Esophagus squamous epithelium (tissue), 4 donors: ENCODE data around the gene MAT1A.
"Not testable (repeated sequence)": the region's sequence is repeated elsewhere in the genome, so short reads cannot be mapped to it uniquely, and the experiment has no call there.

Source experiments
- POLR2A ChIP-seq, 4 donors: fragments of 450-650 bp; IDR thresholded peaks; one replicate each; pipeline ENCODE4 v1.6.1; 2017; ENCODE audit warnings: antibody characterized with exemption in 4 of 4, mild to moderate bottlenecking in 4 of 4, moderate library complexity in 3 of 4
- TF ChIP-seq, protein P1 (sequence below), 6 experiments: fragments of 450-650 bp in 4 of 6; fragments of 200-600 bp in 2 of 6; sonication (generic) in 2 of 6; IDR thresholded peaks; one replicate each; pipeline ENCODE4 v1.5.1; 2016 to 2019; ENCODE audit warnings: antibody characterized with exemption in 6 of 6, mild to moderate bottlenecking in 4 of 6, moderate library complexity in 4 of 6

DNA sequence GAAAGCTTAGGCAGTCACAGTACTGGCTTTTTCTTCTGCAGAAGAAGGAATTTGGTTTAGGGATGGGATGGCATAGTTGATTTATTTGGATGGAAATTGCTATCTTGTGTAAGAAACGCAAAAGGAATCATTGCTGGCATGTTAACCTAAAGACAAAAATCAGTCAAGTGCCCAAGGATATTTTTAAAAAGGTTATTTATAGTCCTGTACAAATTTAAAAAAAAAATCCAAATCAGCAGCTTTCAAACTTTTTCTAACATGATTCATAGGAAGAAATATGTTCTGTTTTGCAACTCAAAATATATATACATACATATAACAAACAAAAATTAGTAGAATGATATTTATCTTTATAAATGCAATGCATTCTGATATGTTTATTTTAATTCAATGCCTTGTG, 55.6 kb downstream of the MAT1A start:
- TF ChIP-seq POLR2A (IDR thresholded peaks at IDR 0.05): not testable (repeated sequence)
- TF ChIP-seq, protein P1, sequence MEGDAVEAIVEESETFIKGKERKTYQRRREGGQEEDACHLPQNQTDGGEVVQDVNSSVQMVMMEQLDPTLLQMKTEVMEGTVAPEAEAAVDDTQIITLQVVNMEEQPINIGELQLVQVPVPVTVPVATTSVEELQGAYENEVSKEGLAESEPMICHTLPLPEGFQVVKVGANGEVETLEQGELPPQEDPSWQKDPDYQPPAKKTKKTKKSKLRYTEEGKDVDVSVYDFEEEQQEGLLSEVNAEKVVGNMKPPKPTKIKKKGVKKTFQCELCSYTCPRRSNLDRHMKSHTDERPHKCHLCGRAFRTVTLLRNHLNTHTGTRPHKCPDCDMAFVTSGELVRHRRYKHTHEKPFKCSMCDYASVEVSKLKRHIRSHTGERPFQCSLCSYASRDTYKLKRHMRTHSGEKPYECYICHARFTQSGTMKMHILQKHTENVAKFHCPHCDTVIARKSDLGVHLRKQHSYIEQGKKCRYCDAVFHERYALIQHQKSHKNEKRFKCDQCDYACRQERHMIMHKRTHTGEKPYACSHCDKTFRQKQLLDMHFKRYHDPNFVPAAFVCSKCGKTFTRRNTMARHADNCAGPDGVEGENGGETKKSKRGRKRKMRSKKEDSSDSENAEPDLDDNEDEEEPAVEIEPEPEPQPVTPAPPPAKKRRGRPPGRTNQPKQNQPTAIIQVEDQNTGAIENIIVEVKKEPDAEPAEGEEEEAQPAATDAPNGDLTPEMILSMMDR (IDR thresholded peaks at IDR 0.05): not testable (repeated sequence)
